ENCODE measurements around the gene HGF.
"Not testable (repeated sequence)": the region's sequence is repeated elsewhere in the genome, so short reads cannot be mapped to it uniquely, and the experiment has no call there.

Gene HGF

DNA sequence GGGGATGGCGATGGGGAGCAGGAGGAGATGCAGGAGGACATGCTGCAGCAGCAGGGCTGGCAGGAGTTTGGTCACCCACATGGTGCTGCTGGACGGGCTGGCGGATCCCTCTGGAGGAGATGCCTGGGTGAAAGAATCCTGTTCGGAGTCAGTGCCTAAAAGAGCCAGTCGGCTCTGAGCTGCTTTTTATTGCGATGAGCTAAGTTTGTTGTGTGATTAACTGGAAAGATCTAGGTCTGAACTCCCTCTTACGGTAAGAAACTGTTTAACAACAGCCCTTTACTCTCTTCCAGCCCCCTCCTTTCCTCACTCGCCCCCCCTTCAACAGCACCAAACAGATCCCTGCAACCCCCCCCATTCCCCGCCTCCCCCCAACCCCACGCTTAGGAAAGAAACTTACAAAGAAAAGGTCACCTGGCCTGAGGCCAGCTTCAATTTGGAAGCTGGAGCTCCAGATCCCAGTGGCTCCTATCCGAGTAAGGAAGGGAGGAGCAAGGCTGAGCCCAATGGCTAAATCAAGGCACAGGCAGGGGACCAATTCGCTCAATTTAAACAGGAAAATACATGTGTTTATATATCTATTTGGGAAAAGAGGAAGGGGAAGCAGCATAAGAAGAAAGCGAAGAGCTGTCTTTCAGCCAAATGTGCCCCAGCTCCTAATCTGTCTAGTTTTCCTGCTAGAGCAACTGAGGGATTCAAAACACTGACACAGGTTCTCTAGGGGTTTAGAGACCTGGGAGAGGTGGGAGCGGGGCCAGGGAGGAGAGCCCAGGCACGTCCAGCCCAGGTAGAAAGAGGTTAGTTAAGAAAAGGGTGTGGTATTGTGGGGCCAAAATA lies at the start of gene HGF:
TSS of gene HGF (minus strand) at position 157 of the 837 bp plus-strand sequence. CDS start at position 81, 76 bp downstream.
- DNase-seq (ENCODE audit: low spot score) = peak; percentile 56

DNA sequence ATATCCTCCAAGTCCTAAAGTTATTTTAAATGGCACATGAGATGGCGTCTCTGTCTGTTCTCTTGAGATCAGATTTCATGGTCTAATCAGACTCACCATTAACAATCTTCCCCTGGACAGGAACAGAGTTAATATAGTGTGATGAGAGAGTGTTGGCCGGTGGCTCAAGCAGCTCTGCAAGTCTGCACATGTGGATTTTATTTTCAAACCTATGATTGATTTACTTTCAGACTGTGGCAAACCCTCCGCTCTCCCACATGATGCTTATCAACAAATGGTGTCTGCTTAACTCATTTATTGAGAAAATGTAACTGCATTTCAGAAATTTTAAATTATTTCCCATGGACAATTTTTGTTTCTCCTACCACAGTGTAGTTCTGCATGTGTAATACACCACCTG lies 46.5 kb upstream of the HGF start:
- DNase-seq (ENCODE audit: low spot score) = no peak

DNA sequence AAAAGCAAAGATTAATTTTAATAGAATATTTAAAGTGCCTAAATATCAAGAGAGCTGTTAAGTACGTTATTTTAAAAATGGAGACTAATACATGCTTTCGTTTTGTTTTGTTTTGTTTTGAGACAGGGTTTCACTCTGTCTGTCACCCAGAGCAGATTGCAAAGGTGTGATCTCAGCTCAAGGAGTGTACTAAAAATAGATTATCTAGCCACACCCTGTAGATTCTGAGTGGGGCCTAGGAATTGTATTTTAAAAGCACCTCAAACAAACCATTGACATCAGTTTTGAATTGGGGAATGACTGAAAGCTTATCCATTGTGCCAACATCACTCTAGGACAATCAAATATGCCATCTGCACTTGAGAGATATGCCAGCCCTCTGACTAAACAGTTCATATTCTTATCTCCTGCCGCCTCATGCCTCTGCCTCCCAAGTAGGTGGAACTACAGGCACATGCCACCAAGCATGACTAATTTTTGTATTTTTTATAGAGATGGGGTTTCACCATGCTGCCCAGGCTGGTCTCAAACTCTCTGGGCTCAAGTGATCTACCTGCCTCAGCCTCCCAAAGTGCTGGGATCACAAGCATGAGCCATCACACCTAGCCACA lies 43.1 kb upstream of the HGF start:
- not testable (repeated sequence) for DNase-seq (ENCODE audit: low spot score)

DNA sequence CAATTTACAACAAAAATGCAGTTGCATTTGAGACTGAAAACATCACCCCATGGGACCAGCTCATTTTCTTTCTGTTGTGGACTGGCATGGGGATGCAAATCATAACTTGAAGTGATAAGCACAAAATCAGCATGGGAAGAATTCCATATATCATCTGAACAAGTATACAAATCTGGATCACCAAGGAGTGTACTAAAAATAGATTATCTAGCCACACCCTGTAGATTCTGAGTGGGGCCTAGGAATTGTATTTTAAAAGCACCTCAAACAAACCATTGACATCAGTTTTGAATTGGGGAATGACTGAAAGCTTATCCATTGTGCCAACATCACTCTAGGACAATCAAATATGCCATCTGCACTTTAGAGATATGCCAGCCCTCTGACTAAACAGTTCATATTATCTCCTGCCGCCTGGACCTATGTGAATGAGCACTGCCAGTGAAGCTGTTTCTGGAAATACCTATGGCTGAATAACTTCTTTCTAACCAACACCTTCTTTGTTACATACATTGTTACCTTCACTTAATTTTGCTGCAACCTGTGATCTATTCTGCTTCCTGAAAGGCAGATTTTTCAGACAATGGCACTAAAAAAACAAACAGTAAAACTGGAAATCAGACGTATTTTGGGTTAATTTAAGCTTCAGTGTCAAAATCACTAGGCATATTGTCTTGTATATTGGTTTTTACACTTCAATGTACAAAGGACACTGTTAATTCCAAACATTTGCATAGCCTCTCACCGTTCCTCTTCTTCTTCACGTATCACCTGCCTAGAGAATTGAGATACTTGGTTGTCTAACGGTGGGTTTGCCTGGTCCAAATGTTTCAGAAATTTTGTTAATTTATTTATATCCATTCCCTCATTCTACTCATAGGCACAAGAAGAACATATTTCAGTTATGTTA lies 42.4 kb upstream of the HGF start:
- DNase-seq (ENCODE audit: low spot score) = no peak

DNA sequence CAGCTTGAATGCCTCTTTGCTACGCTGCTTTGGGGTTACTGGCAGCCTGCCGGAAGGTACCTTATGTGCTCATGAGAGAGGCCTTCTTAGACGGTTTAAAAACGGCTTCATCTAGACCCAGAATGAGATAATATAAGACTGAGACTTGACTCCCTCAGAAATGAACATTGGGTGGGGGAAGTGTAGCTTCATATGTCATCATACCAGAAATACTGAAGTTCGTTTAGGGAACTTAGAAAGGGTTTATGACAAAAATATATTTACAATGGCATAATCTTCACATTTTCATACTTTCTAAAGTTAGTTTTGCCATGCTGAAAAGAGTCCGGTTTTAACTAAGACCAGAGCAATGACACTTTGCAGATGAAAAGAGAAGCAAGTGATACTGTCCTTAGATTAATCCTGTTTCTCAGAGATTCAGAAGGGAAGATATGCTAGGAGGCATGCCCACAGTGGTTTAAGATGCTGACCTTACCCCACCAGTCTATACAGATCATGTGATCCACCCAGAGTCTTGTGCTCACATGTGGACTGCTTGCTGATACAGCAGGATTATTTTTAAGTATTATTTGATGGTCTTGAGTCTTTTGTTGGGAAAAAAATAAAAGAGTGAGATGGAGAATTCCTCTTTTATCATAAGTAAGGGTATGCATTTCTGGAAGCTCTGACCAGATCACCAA lies 40.8 kb upstream of the HGF start:
- no peak for DNase-seq (ENCODE audit: low spot score)

DNA sequence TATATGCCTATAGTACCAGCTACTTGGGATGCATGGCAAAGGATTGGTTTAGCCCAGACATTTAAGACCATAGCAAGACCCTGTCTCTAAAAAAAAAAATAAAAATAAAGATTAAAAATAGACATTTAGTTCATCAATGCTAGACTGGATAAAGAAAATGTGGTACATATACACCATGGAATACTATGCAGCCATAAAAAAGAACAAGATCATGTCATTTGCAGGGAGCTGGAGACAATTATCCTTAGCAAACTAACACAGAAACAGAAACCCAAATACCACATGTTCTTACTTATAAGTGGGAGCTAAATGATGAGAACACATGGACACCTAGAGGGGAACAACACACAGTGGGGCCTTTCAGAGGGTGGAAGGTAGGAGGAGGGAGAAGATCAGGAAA lies 38.5 kb upstream of the HGF start:
- not testable (repeated sequence) for DNase-seq (ENCODE audit: low spot score)

DNA sequence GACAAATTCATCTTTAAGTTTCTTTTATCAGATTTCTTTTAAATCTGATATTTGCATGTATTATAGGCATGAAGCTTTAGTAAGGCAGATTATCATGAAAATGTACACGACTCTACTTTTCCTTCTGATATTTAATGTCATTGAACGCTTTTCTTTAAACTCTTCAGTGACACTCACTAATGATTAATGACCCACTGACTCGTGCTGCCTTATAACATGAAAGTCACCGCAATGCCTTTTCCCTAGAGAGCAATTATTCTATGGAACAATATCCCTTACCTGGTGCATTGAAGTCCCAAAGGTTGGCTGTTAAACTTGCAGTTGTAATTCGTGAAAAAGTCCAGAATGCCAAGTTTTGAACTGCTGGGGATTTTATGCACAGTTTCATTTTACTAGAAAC lies 33.4 kb upstream of the HGF start:
- no peak for DNase-seq (ENCODE audit: low spot score)

DNA sequence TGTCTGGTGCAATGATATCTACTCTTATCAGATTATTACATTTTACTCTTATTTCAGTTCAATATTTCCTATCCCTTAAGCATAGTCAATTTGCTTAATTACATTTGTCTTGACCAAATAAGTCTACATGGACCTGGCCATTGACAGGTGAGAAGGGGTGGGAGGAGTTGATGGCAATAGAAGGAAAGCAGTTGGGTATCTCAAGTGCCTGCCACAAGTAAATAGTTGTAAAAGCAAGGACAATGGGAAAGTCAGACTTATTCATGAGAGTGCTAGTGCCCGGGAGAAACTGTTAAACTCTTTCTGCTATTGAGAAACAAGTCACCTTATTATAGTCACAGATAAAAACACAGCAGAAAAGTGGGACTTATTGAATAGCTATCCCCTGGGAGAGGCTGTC lies 32.4 kb upstream of the HGF start:
- DNase-seq (ENCODE audit: low spot score) = no peak

DNA sequence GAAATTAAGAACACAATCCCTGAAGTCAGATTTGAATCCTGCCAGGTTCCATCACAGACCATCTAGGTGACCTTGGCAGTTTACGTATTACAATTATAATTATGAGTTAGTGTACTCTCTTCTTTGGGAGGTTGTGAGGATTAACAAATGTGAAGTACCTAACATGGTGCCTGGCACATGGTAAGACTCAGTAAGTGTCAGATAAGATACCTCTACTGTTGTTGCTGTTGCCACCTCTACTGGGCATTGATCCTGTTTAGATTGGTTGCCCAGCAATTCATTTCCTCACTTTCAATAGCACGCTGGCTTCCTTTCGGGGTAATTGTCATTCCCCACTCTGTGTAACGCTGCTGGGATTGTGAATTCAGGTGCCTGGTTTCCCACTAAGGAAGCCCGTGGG lies 31.7 kb upstream of the HGF start:
- DNase-seq (ENCODE audit: low spot score) = no peak

DNA sequence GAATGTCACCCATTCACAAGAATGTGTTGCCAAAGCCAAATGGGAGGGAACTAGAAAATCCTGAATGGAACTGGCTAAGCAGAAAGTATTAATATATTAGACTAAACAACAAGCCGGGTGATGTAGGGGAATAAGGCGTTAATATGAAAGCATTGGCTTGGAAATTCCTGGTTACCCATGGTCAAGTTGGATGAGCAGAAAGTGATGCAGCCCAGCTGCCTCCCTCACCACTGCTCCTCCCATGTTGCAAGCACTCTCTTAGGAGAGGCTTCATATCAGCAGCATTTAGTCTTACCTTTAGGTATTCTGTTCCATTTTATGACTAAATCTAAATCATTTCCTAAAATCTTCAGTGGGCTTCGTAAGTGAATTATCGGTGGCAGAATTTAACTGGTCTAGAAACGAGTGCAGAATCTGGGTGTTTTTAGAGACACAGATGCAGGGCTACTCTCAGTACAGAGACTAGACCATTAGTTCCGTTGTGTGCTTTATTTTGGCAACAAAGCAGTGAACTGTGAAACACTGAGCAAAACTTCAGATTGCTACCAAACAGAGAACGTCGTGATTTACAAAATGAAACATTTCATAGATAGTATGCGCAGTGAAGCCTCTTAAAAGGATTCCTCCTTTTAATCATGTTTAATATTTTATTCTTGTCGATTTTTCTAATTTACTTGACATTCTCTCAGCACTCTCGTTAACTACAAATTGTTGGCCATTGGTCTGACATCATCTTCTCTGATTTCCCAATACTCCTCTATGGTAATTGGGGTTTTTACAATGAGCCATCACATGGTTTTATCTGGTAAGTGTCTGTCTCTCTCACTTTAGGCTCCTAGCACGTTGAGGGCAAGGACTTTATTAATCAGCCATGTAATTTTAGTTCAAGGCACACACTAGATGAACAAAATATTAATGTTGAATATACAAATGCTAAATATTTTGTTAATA lies 22.0 kb upstream of the HGF start:
- no peak for DNase-seq (ENCODE audit: low spot score)

DNA sequence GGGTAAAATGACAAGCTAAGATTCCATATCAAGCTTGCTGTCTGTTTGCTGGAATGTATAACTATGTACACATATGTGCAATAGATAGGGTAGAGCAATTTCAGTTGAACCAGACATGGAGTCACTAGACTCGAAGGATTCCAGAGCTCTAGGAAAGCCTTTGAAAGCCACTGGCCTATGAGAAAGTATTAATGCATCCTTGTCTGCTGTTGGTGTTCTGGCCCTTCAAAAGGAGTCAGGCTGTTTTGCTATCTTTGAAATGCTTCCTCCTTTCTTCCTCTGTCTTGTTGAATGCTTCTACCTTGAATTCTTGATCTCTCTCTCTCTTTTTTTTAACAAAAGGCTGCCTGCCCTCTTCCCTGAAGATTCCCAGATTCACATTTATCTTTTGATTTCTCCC lies 20.8 kb upstream of the HGF start:
- no peak for DNase-seq (ENCODE audit: low spot score)

DNA sequence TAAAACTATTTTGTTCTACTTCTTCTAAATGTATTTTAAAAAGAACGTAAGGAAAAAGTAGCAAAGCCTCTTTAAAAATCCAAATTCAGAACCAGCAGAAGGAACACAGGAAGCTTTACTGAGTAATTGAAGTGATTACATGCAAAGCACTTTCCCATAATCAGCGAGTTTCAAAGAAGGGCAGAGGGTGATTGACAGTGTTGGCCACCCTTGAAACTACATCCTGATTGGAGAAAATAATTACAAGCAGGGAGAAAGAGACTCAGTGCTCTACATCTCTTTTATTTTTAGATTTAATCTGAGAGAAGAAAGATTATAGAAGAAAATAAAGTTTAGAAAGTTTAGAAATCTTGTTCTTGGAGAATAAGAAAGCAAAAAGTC lies 20.3 kb upstream of the HGF start:
- DNase-seq (ENCODE audit: low spot score) = no peak

DNA sequence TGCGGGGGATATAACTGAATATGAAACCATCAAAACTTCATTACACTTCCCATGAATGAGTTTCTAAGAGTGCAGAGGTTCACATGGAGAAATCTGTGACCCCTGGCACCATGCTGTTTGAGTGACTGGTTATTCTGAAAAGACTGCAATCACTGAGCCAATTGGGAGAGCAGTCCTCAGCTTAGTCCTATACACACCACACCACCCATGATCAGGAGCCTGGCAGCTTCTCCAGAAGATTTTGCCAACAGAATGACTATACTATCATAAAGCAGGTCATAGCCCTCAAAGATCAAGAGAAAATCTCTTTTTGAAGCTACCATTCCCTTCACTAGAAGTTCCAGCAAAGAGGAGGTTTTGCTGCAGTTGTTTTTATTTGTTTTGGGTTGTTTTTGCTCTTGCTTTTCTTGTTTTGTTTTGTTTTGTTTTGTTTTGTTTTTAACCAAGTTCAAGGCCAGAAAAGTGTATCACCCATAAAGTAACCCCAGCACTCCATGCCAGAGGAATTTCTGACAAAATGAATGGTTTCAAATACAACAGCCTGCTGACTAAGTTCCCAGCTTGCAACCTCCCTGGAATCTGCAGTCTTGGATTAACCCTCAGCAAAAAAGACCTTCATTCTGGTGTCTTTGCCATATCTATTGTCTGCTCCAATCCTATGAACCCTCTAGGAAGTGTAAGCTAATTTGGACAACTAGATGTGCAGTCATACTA lies 19.7 kb upstream of the HGF start:
- DNase-seq (ENCODE audit: low spot score) = no peak

DNA sequence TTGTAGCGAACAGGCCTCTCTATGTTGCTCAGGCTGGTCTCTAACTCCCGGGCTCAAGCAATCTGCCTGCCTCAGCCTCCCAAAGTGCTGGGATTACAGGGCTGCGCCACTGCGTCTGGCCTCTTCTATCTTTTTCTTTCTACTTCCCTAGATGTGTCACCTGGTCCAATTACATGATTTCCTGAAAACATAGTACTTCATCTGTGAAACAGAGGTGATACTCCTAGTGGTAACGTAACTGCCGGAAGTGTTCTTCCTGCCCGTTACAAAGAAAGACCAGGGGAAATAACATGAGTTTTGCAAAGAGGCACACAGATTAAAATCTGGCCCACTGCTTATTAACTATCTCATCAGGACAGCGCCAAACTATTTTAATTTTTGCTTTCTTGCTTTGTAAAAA lies 18.4 kb upstream of the HGF start:
- DNase-seq (ENCODE audit: low spot score) = no peak

DNA sequence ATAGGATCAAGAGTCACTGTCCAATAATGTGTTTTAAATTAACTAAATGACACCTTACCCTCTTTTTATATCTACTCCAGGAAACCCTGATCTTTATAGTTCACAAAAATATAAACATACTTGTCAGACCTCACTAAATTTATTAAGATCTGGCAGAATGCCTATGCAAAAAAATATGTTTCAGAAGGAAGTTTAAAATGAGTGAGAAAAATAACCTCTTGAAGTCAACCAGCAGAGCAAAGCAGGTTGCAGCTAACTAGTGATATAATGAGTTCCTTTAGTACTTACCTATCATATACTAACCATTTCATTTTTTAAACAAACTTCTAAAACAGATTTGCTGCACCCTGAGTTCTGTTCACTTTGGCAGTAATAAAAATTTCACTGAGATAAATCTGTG lies 14.0 kb upstream of the HGF start:
- no peak for DNase-seq (ENCODE audit: low spot score)

DNA sequence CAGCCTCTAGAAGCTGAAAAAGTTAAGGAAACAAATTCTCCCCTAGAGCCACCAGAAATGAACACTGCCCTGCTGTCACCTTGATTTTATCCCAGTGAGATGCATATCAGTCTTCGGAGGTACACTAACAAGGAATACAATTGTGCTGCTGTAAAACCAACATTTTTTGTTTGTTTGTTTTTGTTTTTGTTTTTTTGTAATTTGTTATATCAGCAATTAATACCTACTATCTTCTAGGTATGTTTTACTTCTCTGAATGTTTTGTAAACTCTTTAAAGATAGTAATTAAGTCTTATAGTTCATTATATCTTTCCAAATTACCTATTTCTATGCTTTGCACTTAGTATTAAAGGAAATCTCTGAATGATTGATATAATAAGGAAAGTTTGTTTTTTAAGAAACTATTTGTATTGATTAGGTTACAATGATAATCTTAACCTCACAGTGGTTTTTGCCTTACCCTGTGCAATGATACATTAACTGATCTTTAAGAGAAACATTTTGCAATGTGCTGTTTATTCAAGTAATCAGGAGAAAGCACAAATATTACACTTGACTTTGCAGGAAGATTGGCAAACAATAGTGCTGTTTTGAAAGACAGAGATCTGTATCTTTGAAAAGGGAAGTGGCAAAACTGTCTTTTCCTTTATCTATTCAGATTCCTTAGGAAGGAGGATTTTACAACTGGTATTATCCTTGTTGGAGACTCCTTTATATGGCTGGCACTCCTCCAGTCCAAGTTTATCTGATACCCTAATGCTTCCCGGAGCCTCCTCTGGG lies 11.3 kb upstream of the HGF start:
- no peak for DNase-seq (ENCODE audit: low spot score)

DNA sequence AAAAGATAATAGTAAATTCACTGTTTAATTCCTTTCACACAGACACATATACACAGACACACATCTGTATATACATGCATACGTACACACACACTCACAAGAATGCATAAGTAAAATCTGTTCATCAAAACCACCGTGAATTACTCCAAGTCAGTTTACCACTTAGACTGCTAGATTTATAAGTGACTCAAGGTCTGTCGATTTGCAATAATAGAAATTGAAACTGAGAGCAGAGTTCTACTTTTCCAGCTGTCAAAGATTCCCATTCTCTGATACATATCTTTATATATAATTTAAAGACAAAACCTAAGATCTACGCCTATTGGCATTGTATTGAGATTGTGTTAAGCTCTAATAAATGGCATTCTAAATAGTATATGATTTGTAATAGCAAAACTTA lies 9.9 kb upstream of the HGF start:
- no peak for DNase-seq (ENCODE audit: low spot score)

DNA sequence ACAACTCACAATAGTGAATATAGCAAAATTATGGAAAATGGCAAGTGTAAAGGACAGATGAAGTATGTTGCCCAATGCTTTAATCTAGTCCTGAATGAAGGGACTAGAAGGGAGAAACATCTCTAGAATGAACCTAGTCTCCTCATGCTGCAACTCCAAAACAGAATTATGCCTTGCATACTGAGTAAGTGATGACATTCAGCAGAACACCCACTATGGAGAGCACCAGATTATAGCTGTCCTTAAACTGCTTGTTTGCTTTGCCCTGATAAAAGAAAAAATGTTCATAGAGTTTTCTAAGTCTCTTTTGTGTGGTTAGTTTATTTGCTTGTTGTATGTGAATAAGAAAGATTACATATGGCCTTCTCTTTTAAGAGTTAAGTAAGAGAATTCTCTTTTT lies 7.8 kb upstream of the HGF start:
- no peak for DNase-seq (ENCODE audit: low spot score)

DNA sequence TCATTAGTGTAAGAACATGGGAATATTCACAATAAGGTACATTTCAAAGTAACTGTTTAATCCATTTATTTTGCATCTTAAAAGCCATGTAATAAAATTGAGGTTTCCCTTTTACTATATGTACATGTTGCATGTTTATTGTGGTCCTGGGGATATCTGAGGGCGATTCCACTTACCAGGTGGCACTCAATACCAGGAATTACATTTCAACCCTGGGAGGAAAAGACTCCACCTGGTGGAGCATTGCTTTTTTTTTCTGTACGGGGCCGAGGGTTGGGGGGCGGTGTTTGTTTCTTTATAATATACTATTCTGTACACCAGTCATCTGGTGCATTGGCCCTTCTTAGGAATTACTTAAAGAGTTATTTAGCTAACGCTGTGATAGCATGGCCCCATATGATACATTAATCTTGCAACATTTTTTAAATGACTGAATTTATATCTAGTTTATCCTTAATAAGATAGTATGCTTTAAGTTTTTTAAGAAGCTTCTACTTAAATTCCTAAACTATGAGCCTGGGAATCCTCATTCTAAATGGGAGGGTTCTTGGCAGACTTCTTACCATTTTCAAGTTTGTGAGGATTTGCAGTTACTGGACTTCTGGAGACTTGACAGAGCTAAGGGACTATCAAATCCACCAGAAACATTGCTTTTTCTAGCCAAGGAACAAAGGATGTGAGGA lies 7.2 kb upstream of the HGF start:
- DNase-seq (ENCODE audit: low spot score) = no peak

Data from Ammon's horn (tissue), 1 donor.